ENCODE measurements around the gene TMEM190. TPM values are rescaled to one million over a fixed set of nuclear protein-coding genes. Genes with fewer than 3 reads are reported as not detected.

TMEM190 gene
- total and polyA plus RNA-seq, 10 of the 15 experiments (the other 5 are each of a cell fraction or from before 2014, with no cell fraction given): not detected

DNA sequence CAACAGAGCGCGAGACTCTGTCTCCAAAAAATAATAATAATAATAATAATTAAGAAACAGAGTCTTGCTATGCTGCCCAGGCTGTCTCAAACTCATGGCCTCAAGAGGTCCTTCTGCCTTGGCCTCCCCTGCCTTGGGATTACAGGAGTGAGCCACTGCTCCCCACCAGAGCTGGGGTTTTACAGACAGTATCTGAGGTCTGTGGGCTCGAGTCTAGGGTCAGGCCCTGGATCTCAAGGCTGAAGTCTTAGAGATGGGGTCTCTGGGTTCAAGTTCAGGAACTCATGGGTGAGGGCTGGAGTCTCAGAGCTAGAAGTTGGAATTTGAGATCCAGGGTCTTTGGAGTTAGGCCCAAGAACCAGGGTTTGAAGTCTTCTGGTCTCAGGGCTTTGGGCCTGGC, 9.8 kb upstream of the TMEM190 start (continued):
- TF ChIP-seq YY1 (IDR thresholded peaks at IDR 0.05; ENCODE audit: low read depth, low read length): no peak
- no peak for TF ChIP-seq BMI1 (IDR thresholded peaks at IDR 0.05; ENCODE audit: borderline replicate concordance)
- TF ChIP-seq MLLT1 (IDR thresholded peaks at IDR 0.05): no peak
- no peak for TF ChIP-seq BCLAF1 (IDR thresholded peaks at IDR 0.05)
- no peak for TF ChIP-seq BHLHE40 (IDR thresholded peaks at IDR 0.05; ENCODE audit: borderline replicate concordance in 1 of 2, low read depth in 2 of 2, low read length in 1 of 2)
- TF ChIP-seq, protein P1, sequence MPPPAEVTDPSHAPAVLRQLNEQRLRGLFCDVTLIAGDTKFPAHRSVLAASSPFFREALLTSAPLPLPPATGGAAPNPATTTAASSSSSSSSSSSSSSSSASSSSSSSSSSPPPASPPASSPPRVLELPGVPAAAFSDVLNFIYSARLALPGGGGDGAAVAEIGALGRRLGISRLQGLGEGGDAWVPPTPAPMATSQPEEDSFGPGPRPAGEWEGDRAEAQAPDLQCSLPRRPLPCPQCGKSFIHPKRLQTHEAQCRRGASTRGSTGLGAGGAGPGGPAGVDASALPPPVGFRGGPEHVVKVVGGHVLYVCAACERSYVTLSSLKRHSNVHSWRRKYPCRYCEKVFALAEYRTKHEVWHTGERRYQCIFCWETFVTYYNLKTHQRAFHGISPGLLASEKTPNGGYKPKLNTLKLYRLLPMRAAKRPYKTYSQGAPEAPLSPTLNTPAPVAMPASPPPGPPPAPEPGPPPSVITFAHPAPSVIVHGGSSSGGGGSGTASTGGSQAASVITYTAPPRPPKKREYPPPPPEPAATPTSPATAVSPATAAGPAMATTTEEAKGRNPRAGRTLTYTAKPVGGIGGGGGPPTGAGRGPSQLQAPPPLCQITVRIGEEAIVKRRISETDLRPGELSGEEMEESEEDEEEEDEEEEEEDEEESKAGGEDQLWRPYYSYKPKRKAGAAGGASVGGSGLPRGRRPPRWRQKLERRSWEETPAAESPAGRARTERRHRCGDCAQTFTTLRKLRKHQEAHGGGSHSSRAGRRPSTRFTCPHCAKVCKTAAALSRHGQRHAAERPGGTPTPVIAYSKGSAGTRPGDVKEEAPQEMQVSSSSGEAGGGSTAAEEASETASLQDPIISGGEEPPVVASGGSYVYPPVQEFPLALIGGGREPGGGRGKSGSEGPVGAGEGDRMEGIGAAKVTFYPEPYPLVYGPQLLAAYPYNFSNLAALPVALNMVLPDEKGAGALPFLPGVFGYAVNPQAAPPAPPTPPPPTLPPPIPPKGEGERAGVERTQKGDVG (CRISPR knock-in tag; IDR thresholded peaks at IDR 0.05): no peak

All from GM12878 (cell line).